Prostate gland (tissue), 2 donors: ENCODE data around the gene CXCL5.

ENCODE experiments used
- CTCF ChIP-seq, 4 experiments: fragments of 200-600 bp in 2 of 4; fragments of 450-650 bp in 2 of 4; sonication (generic) in 2 of 4; IDR thresholded peaks; 1 replicate in 3 of 4; 2 replicates in 1 of 4; pipeline ENCODE4 v1.5.1; 2016 to 2019; ENCODE audit warnings: antibody characterized with exemption in 4 of 4, mild to moderate bottlenecking in 2 of 4, moderate library complexity in 2 of 4
- POLR2A ChIP-seq: fragments of 450-650 bp; IDR thresholded peaks from one replicate; pipeline ENCODE4 v1.6.1; 2016; ENCODE audit warnings: antibody characterized with exemption, mild to moderate bottlenecking
- POLR2AphosphoS5 ChIP-seq: sonication (generic); formaldehyde crosslinking; IDR thresholded peaks from one replicate; pipeline ENCODE4 v1.6.1; 2017; ENCODE audit warnings: antibody characterized with exemption

GRCh38 chr4:73998040-73999011 is at the start of gene CXCL5:
- no peak for TF ChIP-seq CTCF (IDR thresholded peaks at IDR 0.05)
- no peak for TF ChIP-seq POLR2AphosphoS5
- TF ChIP-seq POLR2A: no peak
